HUES6 (cell line): ENCODE measurements around the gene RNLS.

Experiments used
- H3K27ac ChIP-seq: 2 replicates; pipeline ENCODE4 v1.7.0; 2013; ENCODE audit warnings: low read depth, mild to moderate bottlenecking, low read length, inconsistent platforms
- H3K27me3 ChIP-seq: 2 replicates; pipeline ENCODE4 v1.6.1; 2013; ENCODE audit warnings: low read length; ENCODE audit not compliant: control insufficient read depth, insufficient read depth
- H3K36me3 ChIP-seq: 2 replicates; pipeline ENCODE4 v1.6.1; 2013; ENCODE audit warnings: low read length; ENCODE audit not compliant: control insufficient read depth, insufficient read depth
- H3K4me1 ChIP-seq: 2 replicates; pipeline ENCODE4 v1.6.1; 2013; ENCODE audit warnings: low read length; ENCODE audit not compliant: control insufficient read depth, insufficient read depth
- H3K4me3 ChIP-seq: 2 replicates; pipeline ENCODE4 v1.5.1; 2013; ENCODE audit warnings: low read depth, low read length
- H3K9ac ChIP-seq: one replicate; pipeline ENCODE4 v1.6.1; 2013; ENCODE audit warnings: mild to moderate bottlenecking, low read length
- H3K9me3 ChIP-seq: 2 replicates; pipeline ENCODE4 v1.6.1; 2013; ENCODE audit warnings: low read depth, low read length; ENCODE audit not compliant: control insufficient read depth, insufficient read depth

RNLS gene

DNA sequence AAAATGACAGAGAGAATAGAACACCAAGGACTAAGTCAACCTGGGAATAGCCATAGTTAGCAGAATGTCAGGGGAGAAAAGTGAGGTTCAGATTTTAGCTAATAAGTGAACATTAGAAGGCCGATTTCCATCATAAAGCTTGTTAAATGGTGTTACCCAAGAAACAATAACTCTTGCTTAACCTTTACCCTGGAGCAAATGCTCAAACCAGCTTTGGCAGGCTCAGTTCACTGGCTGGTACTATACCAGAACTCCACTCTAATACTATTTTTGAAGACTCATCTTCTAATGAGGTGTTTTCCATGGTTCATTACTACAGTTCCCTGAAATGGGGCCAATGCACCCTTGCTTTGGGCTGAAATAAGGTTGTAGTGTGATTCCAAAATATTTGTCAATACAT, 61.3 kb downstream of the RNLS start:
- Histone ChIP-seq H3K4me1 (peaks cover 6% of the 10 kb centered on the region; the same call in 1 of the 2 replicates), H3K27me3 (no peaks in the 10 kb centered on the region), H3K9me3 (no peaks in the 10 kb centered on the region), H3K9ac (no peak overlapping the region), H3K27ac (no peak overlapping the region), H3K4me3 (no peak overlapping the region), H3K36me3 (no peaks in the 10 kb centered on the region)

DNA sequence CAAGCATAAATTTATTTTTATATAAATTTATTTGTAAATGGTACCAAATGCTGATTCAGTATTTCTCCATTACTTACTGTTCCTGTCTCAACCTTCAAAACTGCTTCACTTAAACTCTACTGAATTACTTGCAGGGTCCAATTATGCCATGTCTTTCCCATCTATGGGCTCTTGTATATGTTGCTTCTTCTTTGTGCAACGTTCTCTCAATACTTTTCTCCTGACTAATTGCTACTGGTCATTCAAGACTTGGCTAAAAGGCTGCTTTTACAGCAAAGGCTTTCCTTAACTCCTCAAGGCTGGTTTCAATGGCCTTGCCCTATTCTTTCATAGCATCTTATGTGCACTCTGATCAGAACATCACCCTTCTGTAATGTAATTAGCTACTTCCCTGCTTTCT, 67.9 kb downstream of the RNLS start:
- H3K4me3 ChIP-seq = no peak overlapping the region
- no peaks in the 10 kb centered on the region for H3K27me3 ChIP-seq
- no peak overlapping the region for H3K9ac ChIP-seq
- no peaks in the 10 kb centered on the region for H3K4me1 ChIP-seq
- H3K27ac ChIP-seq = no peak overlapping the region
- H3K9me3 ChIP-seq = no peaks in the 10 kb centered on the region
- H3K36me3 ChIP-seq = no peaks in the 10 kb centered on the region

- Histone ChIP-seq H3K4me1 (no peaks in the 10 kb centered on the region), H3K9me3 (no peaks in the 10 kb centered on the region), H3K36me3 (no peaks in the 10 kb centered on the region), H3K4me3 (no peak overlapping the region), H3K9ac (no peak overlapping the region), H3K27ac (no peak overlapping the region), H3K27me3 (no peaks in the 10 kb centered on the region)
Observed at GRCh38 chr10:88512599-88512998, 70.5 kb downstream of the RNLS start.

- Histone ChIP-seq H3K27me3 (no peaks in the 10 kb centered on the region), H3K9me3 (no peaks in the 10 kb centered on the region), H3K27ac (no peak overlapping the region), H3K9ac (no peak overlapping the region), H3K4me3 (no peak overlapping the region), H3K36me3 (no peaks in the 10 kb centered on the region), H3K4me1 (peaks cover 16% of the 10 kb centered on the region)
Observed at GRCh38 chr10:88508796-88509195, 74.3 kb downstream of the RNLS start.

GRCh38 chr10:88507826-88508453, 75.2 kb downstream of the RNLS start:
- no peak overlapping the region for H3K9ac ChIP-seq
- no peaks in the 10 kb centered on the region for H3K36me3 ChIP-seq
- H3K27me3 ChIP-seq = no peaks in the 10 kb centered on the region
- H3K4me3 ChIP-seq = no peak overlapping the region
- H3K4me1 ChIP-seq = peaks cover 16% of the 10 kb centered on the region
- H3K27ac ChIP-seq = no peak overlapping the region
- H3K9me3 ChIP-seq = no peaks in the 10 kb centered on the region

DNA sequence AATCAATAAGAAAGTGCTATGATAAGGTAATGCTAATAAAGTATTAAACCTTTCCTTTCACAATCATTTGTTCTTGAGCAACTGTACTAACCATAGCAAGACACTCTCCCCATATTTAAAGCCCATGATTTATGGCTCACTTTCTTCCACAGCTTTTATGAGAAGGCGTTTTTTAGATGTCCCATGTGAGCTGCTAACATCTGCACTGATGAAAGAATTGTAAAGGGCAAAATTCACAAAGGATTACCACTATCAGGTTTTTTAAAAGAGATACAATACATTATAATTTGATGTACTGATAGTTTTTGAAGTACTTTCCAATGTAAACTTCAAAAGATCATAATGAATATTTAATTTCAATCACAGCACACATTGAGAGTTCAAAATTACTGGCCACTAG, 75.7 kb downstream of the RNLS start:
- no peaks in the 10 kb centered on the region for H3K36me3 ChIP-seq
- H3K27me3 ChIP-seq = no peaks in the 10 kb centered on the region
- peaks cover 16% of the 10 kb centered on the region for H3K4me1 ChIP-seq
- no peak overlapping the region for H3K9ac ChIP-seq
- H3K4me3 ChIP-seq = no peak overlapping the region
- H3K27ac ChIP-seq = no peak overlapping the region
- no peaks in the 10 kb centered on the region for H3K9me3 ChIP-seq

- H3K27me3 ChIP-seq = no peaks in the 10 kb centered on the region
- no peaks in the 10 kb centered on the region for H3K9me3 ChIP-seq
- no peak overlapping the region for H3K9ac ChIP-seq
- H3K4me3 ChIP-seq = no peak overlapping the region
- H3K27ac ChIP-seq = no peak overlapping the region
- peaks cover 16% of the 10 kb centered on the region for H3K4me1 ChIP-seq
- no peaks in the 10 kb centered on the region for H3K36me3 ChIP-seq
Observed at GRCh38 chr10:88505680-88506215, 77.4 kb downstream of the RNLS start.

DNA sequence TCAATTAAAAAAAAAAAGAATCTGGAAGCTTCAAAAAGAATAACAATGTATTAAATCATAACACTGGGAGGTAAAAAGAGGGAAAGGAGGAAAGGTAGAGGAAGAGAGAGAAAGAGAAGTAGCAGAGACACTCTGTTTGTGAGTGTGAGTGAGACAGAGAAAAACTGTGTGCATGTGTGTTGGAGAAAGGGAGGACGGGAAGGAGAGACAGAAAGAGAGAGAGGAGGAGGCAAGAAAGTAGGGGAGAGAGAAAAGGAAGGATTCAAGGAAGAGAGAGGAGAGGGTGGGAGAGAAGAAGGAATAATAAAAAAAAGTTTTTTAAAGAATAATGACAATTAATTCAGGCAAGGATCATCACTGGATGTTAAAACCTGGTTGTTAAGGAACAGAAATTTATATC, 77.9 kb downstream of the RNLS start:
- Histone ChIP-seq H3K36me3 (no peaks in the 10 kb centered on the region), H3K27ac (no peak overlapping the region), H3K9me3 (no peaks in the 10 kb centered on the region), H3K9ac (no peak overlapping the region), H3K27me3 (no peaks in the 10 kb centered on the region), H3K4me3 (no peak overlapping the region), H3K4me1 (peaks cover 17% of the 10 kb centered on the region)

DNA sequence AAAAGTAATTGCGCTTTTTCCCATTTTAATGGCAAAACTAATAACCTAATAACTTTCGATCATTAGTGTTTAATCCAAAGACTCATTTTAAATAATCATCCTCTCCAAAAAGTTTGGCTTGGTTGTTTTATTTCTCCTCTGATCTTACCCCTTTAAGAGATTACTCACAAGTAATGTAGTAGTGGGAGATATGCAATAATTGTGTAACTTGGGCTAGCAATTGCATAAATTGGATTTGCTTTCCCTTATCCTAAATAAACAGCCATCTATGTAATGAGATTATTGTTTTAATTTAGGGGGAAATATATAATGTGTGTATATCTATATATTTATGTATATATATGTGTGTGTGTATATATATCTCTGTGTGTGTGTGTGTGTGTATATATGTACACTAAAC, 82.5 kb downstream of the RNLS start:
- Histone ChIP-seq H3K4me3 (no peak overlapping the region), H3K4me1 (peaks cover 15% of the 10 kb centered on the region), H3K27ac (no peak overlapping the region), H3K27me3 (no peaks in the 10 kb centered on the region), H3K9ac (no peak overlapping the region), H3K36me3 (no peaks in the 10 kb centered on the region), H3K9me3 (no peaks in the 10 kb centered on the region)

- H3K4me1 ChIP-seq = peaks cover 7% of the 10 kb centered on the region; the same call in 1 of the 2 replicates
- no peak overlapping the region for H3K9ac ChIP-seq
- no peaks in the 10 kb centered on the region for H3K27me3 ChIP-seq
- no peak overlapping the region for H3K27ac ChIP-seq
- H3K9me3 ChIP-seq = no peaks in the 10 kb centered on the region
- no peak overlapping the region for H3K4me3 ChIP-seq
- no peaks in the 10 kb centered on the region for H3K36me3 ChIP-seq
Observed at GRCh38 chr10:88499569-88500470, 83.3 kb downstream of the RNLS start.

DNA sequence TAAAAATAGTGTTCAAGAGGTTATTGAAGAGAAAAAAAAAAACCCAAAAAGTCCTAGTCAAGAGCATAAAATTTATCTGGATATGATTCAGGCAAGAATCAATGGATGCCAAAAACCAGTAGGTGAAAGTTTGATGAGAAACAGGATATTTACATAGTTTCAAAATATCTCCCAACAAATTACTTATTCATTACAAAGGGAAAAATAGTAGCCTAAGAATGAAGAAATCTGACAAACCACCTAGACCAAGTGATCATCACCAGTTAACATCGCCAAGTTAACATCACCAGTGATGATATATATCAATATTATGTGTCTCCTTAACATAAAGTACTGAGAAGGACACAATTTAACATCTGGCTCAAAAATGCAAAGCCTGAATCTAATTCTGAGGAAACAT, 85.2 kb downstream of the RNLS start:
- H3K36me3 ChIP-seq = no peaks in the 10 kb centered on the region
- no peaks in the 10 kb centered on the region for H3K27me3 ChIP-seq
- no peak overlapping the region for H3K27ac ChIP-seq
- 0 out of 2 replicates have a peak, but pooled peaks cover 6% of the 10 kb centered on the region for H3K4me1 ChIP-seq
- no peak overlapping the region for H3K9ac ChIP-seq
- no peaks in the 10 kb centered on the region for H3K9me3 ChIP-seq
- H3K4me3 ChIP-seq = no peak overlapping the region
